ENCODE results near the gene LY6G6C. TPM values are rescaled to one million over a fixed set of nuclear protein-coding genes. Genes with fewer than 3 reads are reported as not detected.

LY6G6C gene
- total and polyA plus RNA-seq, 10 of the 15 experiments (the other 5 are each of a cell fraction or from before 2014, with no cell fraction given): not detected

DNA sequence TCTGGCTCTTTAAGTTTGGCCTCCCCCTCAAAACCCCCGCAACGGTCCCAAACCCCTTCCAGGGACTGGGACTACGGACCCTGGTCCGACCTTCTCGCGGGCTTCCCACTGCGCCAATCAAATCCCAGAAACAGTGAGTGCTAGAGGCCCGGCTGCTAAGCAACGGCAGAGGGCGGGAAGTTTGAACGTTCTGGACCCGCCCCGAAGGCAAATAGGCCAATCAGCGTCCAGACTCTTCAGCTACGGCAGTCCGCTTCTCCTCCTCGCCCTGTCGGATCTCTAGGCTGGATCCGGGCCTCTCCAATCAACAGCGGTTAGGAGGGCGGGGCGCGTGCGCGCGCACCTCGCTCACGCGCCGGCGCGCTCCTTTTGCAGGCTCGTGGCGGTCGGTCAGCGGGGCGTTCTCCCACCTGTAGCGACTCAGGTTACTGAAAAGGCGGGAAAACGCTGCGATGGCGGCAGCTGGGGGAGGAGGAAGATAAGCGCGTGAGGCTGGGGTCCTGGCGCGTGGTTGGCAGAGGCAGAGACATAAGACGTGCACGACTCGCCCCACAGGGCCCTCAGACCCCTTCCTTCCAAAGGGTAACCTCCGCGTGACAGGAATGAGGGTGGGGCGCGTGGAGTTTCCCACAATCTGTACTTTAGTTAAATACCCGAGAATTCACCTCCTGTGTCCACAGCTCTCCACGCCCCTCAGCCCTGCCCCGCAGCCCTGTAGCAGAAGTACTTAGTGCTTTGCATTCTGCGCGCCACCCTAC, 18.3 kb upstream of the LY6G6C start, which contains the start of gene MSH5 (continued):
- TF ChIP-seq KLF5 (IDR thresholded peaks at IDR 0.05; ENCODE audit: partially characterized antibody): no peak
- TF ChIP-seq, protein P1, sequence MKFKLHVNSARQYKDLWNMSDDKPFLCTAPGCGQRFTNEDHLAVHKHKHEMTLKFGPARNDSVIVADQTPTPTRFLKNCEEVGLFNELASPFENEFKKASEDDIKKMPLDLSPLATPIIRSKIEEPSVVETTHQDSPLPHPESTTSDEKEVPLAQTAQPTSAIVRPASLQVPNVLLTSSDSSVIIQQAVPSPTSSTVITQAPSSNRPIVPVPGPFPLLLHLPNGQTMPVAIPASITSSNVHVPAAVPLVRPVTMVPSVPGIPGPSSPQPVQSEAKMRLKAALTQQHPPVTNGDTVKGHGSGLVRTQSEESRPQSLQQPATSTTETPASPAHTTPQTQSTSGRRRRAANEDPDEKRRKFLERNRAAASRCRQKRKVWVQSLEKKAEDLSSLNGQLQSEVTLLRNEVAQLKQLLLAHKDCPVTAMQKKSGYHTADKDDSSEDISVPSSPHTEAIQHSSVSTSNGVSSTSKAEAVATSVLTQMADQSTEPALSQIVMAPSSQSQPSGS (IDR thresholded peaks at IDR 0.05; ENCODE audit: low read length): no peak
- no peak for TF ChIP-seq CHD1 (IDR thresholded peaks at IDR 0.05; ENCODE audit: low read depth, low read length)
- TF ChIP-seq STAT1 (conservative IDR thresholded peaks at IDR 0.05): no peak
- TF ChIP-seq SMAD5 (IDR thresholded peaks at IDR 0.05; ENCODE audit: low read depth): peak; percentile 8
- TF ChIP-seq ESRRA (IDR thresholded peaks at IDR 0.05; ENCODE audit: low read length): no peak
- TF ChIP-seq EZH2 (IDR thresholded peaks at IDR 0.05; ENCODE audit: borderline replicate concordance, control insufficient read depth, low read depth, low read length): no peak
- TF ChIP-seq, protein P2, sequence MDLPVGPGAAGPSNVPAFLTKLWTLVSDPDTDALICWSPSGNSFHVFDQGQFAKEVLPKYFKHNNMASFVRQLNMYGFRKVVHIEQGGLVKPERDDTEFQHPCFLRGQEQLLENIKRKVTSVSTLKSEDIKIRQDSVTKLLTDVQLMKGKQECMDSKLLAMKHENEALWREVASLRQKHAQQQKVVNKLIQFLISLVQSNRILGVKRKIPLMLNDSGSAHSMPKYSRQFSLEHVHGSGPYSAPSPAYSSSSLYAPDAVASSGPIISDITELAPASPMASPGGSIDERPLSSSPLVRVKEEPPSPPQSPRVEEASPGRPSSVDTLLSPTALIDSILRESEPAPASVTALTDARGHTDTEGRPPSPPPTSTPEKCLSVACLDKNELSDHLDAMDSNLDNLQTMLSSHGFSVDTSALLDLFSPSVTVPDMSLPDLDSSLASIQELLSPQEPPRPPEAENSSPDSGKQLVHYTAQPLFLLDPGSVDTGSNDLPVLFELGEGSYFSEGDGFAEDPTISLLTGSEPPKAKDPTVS (IDR thresholded peaks at IDR 0.05; ENCODE audit: low read depth, low read length): no peak
- TF ChIP-seq HDGF (IDR thresholded peaks at IDR 0.05): no peak
- TF ChIP-seq ZSCAN29 (IDR thresholded peaks at IDR 0.05): no peak
- TF ChIP-seq SP1 (IDR thresholded peaks at IDR 0.05; ENCODE audit: low read depth, low read length): peak; percentile 97
- no peak for TF ChIP-seq MYB (IDR thresholded peaks at IDR 0.05; ENCODE audit: borderline replicate concordance, low read depth, low read length)
- no peak for TF ChIP-seq EGR1 (IDR thresholded peaks at IDR 0.05; ENCODE audit: borderline replicate concordance in 1 of 2, low read depth in 2 of 2, low read length in 2 of 2)
- peak; percentile 93 for TF ChIP-seq CHD2 (IDR thresholded peaks at IDR 0.05; ENCODE audit: borderline replicate concordance, low read depth, low read length)
- TF ChIP-seq BRCA1 (IDR thresholded peaks at IDR 0.05; ENCODE audit: low read depth, low read length): 0 out of 2 replicates have a peak, but pooled peaks have one; percentile 30
- TF ChIP-seq YY1 (IDR thresholded peaks at IDR 0.05; ENCODE audit: low read depth, low read length): peak; percentile 76
- peak; percentile 30 for TF ChIP-seq MYC (IDR thresholded peaks at IDR 0.05; ENCODE audit: insufficient read depth, insufficient read length, insufficient replicate concordance, low read length, severe bottlenecking)
- TF ChIP-seq JUND (IDR thresholded peaks at IDR 0.05; ENCODE audit: low read depth, low read length): no peak
- no peak for TF ChIP-seq ZNF274 (IDR thresholded peaks at IDR 0.05; ENCODE audit: insufficient read depth, insufficient read length)
- TF ChIP-seq, protein P3, sequence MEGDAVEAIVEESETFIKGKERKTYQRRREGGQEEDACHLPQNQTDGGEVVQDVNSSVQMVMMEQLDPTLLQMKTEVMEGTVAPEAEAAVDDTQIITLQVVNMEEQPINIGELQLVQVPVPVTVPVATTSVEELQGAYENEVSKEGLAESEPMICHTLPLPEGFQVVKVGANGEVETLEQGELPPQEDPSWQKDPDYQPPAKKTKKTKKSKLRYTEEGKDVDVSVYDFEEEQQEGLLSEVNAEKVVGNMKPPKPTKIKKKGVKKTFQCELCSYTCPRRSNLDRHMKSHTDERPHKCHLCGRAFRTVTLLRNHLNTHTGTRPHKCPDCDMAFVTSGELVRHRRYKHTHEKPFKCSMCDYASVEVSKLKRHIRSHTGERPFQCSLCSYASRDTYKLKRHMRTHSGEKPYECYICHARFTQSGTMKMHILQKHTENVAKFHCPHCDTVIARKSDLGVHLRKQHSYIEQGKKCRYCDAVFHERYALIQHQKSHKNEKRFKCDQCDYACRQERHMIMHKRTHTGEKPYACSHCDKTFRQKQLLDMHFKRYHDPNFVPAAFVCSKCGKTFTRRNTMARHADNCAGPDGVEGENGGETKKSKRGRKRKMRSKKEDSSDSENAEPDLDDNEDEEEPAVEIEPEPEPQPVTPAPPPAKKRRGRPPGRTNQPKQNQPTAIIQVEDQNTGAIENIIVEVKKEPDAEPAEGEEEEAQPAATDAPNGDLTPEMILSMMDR (IDR thresholded peaks at IDR 0.05 in 2 of 3, conservative IDR thresholded peaks at IDR 0.05 in 1 of 3; ENCODE audit: control insufficient read depth in 2 of 3, extremely low read depth in 1 of 3, insufficient read depth in 1 of 3, low read depth in 3 of 3, low read length in 3 of 3): no peak
- peak; percentile 87 for TF ChIP-seq SIN3A (IDR thresholded peaks at IDR 0.05; ENCODE audit: low read depth, low read length)
- TF ChIP-seq, protein P4, sequence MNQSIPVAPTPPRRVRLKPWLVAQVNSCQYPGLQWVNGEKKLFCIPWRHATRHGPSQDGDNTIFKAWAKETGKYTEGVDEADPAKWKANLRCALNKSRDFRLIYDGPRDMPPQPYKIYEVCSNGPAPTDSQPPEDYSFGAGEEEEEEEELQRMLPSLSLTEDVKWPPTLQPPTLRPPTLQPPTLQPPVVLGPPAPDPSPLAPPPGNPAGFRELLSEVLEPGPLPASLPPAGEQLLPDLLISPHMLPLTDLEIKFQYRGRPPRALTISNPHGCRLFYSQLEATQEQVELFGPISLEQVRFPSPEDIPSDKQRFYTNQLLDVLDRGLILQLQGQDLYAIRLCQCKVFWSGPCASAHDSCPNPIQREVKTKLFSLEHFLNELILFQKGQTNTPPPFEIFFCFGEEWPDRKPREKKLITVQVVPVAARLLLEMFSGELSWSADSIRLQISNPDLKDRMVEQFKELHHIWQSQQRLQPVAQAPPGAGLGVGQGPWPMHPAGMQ (IDR thresholded peaks at IDR 0.05; ENCODE audit: borderline replicate concordance): no peak
- TF ChIP-seq RB1 (IDR thresholded peaks at IDR 0.05; ENCODE audit: borderline replicate concordance): peak; percentile 96; the same call in 1 of the 2 replicates
- no peak for TF ChIP-seq POLR2AphosphoS2 (IDR thresholded peaks at IDR 0.05; ENCODE audit: low read depth, low read length)
- TF ChIP-seq CBFB (IDR thresholded peaks at IDR 0.05; ENCODE audit: low read depth): peak; percentile 37

Data from GM12878 (cell line).